ENCODE measurements around the gene FMNL2.
A peak's percentile ranks its signal among the peaks of the same experiment; 100 is the strongest.
"Not testable (repeated sequence)": the region's sequence is repeated elsewhere in the genome, so short reads cannot be mapped to it uniquely, and the experiment has no call there.

Gene FMNL2

DNA sequence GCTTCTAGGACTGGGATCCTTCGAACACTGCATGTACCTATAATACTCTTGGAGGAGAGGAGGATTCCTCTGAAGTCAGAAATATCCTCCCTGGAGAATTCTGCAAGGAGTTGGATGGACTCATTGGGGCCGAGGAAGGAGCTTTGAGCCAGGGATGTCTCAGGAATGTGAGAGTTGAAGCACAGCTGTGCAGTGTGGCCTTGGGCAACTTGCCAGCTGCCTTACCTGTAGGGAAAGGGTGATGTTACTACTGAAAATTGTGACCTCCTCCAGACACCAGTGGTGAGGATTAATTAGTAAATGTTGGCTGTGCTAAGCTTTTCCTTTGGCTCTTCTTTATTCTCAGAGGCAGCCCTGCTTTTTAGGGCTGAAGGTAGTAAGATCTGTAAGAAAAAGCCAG is 41.4 kb downstream of the FMNL2 start:
- no peak for DNase-seq (ENCODE audit: low read depth)

DNA sequence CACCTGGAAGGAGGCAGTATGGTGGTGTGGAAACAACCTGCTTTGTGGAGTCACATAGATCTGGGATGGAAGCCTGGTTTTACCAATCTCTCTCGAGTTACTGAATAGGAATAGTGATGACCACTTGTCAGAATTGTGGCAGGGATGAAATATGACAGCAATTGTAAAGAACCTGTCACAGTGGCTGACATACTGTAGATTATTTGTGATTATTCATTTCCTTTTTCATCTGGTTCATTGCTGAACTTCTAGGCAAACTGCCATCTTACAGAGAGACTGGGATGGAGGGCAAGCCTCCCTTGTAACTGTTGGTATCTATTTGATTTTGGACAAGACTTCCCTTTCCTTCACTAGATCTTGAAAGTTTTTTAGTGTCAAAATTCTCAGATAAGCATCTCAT is 42.0 kb downstream of the FMNL2 start:
- peak; percentile 31 for DNase-seq (ENCODE audit: low read depth)

DNA sequence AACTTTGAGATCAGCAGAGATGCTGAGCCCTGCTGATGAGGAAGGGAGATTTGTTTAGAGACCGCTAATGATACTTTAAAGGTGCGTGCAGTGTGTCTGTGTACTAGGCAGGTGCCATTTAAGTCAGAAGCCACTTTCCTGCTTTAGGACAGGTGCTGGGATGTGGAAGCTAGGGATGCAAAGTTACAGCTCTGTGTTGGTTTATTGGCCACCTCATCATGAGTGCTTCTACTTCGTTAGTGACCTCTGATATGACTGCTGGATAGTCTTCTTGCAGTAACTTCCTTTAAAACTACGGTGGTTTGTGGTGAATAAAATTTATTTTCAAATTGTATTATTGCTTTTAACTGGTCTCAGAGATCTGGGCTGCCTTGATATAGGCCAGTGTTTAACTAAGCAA is 44.1 kb downstream of the FMNL2 start:
- DNase-seq (ENCODE audit: low read depth): no peak

DNA sequence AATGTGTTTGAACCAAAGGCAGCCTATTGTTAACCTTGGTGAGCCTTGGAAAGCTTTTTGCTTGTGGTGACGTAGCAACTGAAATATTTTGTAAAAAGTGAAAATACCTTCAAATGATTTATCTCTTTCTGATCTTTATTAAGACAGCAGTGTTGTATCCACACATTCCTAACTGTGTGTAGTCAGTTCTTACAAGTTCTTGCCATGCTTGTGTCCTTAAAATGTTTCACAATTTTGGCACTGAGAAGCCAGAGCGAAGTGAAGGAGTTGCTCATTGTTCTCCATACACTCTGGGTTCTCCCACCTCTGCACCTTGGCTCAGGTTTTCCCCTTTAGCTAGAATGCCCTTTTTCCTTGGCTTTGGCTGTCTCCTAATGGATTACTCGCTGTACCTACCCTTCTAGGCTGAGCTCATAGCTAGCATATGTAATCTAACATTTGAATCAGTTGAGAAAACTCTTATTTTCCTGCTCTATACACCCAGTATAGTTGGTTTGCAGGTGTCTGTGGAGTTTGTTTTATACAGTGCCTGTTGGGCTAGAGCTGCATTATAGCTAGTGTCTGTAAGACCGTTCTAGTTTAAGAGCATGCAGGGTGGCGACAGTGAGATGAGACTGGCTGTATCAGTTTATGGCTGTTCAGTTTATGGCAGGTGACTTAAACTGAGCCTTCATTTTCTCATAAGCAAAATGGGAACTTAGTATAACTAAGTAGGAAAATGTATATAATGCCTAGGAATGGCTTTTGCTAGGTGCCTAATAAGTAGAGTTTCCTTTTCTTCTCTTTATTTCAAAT is 45.5 kb downstream of the FMNL2 start:
- peak; percentile 16 for DNase-seq (ENCODE audit: low read depth)

DNA sequence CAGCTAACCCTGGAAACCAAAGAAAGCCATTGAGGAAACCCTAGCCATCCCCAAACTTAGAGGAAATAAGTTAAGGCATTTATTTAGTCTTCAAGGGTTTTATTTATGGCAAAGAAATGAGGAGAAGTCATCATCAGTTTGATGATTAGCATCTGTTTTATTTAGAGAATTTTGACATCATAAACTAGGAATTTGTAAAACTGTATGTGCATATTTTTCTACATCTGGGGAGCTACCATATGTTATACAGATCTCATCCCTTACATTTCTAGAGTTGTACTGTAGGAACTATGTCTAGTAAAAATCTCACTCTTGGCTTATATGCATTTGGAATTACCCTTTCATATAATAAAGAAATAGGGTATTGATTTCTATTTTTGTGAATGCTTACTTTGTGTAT is 48.7 kb downstream of the FMNL2 start:
- peak; percentile 67 for DNase-seq (ENCODE audit: low read depth)

DNA sequence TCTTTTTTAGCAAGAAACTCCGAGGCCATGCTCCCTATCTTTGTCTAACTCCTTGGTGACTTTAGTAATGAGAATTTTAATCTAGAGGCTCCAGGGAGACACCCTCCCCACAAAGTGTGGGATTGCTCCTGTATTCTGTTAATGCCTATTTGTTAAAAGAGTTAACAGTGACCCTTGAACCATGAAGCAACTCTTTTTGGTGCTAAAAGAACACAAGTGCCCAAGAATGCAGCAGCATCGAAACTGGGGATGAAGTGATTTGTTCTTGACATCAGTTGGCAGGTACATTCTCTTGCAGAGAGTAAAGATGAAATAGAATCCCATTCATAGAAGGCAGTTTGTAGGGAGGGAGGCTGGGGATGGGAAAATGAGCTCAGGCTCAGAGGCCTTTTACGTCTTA is 50.0 kb downstream of the FMNL2 start:
- no peak for DNase-seq (ENCODE audit: low read depth)

DNA sequence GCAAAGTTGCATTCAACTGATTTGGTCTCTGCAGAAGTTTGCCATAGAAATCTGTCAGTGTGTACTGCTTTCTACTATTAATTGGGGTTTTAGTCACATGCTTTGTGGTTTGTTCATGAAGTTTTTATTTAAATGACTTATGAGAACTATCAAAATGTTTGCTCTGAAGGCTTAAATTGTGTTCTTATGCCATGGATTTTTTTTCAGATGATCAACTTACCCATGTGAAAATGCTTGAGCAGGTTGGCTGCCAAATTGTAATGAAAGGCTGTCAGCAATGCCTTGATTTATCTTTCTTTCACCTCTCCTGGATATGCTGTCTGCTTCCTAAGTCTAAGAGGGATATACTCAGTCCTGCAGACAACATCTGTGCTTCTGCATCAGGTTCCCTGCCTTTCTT is 50.7 kb downstream of the FMNL2 start:
- DNase-seq (ENCODE audit: low read depth): peak; percentile 36

DNA sequence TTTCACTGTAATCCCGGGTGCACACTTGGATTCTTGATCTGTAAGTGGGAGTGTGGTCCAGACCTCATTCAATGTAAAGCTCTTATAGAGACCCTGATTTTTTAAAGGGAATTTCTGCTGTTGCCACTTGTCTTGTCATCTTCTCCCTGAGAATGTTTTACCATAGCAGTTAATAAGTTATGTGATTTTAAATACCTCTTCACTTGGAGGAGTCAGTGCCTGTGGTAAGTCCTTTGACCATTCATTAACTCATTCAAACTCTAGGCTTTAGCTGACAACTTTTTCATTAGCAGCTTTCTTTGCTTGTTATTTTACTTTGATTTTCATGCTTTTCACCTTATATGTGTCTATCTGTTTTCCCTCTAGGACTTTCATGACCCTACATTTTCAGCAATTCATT is 51.3 kb downstream of the FMNL2 start:
- no peak for DNase-seq (ENCODE audit: low read depth)

DNA sequence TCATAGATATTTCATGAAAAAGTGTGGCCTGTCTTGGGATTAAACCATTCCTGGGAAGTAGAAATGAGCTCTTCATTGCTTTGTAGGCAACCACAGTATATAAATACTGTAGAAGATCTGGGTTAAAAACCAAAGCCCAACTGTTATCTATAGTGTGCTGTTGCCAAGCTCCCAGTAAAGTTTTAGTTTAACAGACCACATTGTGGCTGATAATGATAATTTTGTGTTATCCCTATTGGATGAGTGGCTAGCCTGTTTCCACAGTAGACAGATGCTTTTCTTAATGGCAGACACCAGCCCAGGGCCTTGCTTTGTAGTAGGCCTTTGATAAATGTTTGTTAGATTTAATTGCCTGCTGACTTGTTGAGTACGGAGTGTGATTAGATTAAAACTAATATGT is 52.1 kb downstream of the FMNL2 start:
- DNase-seq (ENCODE audit: low read depth): no peak

DNA sequence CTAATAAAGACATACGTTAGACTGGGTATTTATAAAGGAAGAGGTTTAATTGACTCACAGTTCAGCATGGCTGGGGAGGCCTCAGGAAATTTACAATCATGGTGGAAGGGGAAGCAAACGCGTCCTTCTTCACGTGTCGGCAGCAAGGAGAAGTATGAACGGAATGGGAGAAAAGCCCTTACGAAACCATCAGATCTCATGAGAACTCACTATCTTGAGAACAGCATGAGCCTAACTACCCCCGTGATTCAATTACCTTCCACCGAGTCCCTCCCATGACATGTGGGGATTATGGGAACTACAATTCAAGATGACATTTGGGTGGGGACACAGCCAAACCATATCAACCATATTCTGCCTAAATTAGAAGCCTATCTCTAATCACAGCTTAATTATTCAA is 53.3 kb downstream of the FMNL2 start:
- not testable (repeated sequence) for DNase-seq (ENCODE audit: low read depth)

DNA sequence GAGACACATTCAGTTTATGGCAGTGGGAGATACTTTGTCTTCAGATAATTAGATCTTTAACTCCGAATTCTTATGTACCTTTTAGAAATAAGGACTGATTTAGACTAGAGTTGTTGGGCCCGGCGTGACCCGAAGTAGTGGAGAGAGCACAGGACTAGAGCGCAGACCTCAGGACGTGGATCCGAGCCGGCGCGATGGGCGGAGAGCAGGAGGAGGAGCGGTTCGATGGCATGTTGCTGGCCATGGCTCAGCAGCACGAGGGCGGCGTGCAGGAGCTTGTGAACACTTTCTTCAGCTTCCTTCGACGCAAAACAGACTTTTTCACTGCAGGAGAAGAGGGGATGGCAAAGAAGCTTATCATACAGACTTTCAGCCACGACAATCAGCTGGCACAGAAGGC is 54.5 kb downstream of the FMNL2 start:
- no peak for DNase-seq (ENCODE audit: low read depth)

DNA sequence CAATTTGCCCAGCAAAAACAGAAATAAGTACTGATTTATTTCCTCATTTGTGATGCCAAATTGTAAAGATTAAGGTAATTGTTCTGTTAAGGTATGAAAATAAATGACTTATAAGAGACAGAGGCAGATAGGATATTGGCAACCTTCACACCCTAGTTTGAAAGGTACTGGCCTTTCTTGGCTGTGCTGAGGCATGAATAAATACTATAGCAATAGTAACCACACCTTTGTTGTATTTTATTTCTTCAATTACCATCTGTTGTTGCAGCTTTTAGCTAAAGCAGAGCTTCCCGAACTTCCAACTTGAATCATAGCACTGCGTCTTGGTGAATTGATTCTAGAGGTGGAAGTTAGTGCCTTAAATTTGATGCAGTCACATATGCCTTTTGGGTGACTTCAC is 55.9 kb downstream of the FMNL2 start:
- DNase-seq (ENCODE audit: low read depth): no peak

DNA sequence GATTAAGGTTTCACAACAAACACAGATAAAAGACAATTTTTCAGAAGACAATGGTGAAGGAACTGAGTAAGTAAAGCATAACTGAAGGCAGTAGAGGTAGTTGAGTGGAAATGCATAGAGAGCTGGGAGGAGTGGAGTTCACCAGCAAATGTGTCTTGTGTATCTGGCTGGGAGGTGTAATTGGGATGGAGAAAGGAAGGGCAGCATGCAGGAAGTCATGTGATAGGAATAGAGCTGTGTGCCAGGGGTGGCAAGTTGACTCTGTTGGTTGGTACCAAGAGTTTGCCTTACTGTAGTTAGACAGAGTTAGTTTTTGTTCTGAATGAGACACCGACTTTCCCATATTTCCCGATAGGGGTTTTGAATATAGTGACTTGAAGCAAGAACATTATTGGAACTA is 56.3 kb downstream of the FMNL2 start:
- DNase-seq (ENCODE audit: low read depth): no peak

DNA sequence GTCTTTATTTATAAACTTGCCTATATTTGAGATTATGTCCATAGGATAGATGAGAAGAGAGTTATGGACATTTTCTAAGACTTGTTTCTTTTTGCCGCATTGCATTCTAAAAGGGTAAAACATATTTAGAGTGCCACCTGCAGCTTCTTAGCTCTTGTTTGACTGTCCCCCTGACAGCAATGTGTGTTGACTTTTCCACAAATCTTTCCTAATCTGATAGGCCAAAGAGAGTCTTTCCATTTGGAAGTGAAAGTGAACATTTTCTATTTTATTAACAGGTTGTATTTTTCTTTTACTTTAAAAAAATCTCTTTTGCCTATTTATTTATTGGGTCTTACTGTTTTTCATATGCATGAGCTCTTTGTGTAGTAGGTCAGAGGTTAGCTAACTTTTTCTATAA is 58.4 kb downstream of the FMNL2 start:
- DNase-seq (ENCODE audit: low read depth): no peak

DNA sequence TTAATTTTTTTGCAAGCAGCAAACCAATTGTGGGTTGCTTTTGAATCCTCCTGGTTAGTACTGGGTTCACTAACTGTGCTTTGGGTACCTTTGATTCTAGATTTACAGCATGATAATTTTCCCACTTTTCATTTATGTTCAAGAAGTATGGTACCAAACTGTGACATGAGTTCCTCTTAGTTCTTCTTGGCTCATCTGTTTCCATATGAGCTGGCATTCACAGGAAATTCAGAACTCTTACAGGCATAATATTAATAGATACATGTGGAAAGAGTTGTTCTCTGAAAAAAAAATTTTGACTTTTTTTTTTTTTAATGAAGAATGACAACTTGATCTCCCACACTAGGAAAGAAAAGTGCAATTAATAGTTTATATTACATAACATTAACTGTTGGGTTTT is 59.4 kb downstream of the FMNL2 start:
- DNase-seq (ENCODE audit: low read depth): no peak

DNA sequence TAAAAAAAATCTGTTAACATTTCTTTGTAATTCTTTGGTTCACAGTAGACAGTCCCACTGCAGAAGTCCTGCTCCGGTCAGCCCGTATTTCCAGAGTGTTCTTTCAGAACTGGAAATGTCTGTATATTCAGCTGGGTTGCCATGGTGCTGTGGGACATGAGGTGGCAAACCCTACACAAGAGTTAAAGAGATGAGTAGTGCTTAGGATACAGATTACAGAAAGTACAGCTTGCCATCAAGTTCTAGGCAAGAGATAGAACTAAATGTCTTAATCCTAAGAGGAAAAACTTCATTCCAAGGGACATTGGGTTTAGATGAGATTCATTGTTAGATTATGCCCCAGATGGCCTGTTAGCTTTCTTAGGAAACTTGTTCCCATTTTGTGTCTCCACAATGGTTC is 60.1 kb downstream of the FMNL2 start:
- peak; percentile 47 for DNase-seq (ENCODE audit: low read depth)

DNA sequence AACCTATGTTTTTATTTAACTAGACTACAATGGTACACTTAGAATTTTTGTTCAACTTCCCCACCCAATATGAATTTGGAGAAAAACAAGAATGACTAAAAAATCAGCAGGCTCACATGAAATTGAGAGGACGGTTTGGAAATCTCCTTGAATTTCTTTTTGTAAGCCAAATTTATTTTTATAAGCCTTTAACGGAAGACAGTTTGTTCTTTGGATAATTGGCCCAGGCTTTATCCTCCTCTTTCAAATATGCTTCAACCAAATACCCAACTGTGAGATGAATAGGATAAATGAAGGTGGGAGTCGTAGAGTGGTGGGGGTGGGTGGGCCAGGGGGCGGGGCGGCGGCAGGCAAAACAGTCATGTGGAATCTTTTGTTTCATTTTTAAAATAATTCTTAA is 60.6 kb downstream of the FMNL2 start:
- no peak for DNase-seq (ENCODE audit: low read depth)

DNA sequence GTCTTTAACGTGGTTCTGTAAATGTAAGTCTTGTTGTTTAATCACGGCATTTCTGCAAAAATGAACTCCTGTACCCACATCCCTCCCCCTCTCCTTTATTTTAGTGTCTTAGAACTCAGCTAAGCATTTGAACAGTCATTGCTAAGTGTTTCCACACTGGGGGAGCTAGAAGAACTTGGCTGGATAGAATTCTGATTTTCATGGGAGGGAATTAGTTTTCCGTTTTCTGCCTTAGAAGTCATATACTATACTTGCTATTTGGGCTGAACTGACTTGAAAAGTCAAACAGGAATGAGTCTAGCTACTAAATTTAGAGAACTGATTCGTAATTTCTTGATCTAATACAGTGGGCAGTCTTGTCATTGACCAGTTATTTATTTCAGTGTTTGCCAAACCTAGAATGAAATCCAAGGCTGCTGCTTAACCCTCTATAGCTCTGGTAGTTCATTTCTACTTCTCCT is 61.1 kb downstream of the FMNL2 start:
- peak; percentile 46 for DNase-seq (ENCODE audit: low read depth)

DNA sequence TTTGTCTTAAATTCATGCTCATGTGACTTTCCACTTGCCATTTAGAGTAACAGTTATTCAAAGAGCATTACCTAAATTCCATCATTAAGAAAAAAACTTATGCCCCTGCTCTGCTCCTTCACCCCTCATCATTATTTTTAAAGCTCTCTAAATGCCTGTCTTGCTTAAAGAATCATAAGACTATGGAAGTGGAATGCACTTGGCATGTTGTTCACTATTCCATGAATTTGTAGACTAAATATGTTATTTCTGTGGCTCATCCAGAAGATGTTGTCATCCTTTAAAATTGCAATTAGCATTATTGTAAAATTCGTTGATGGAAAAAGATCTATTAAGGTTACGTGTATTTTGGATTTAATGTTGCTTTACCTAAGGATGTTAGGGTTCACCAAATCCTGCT is 61.8 kb downstream of the FMNL2 start:
- peak; percentile 68 for DNase-seq (ENCODE audit: low read depth)

DNA sequence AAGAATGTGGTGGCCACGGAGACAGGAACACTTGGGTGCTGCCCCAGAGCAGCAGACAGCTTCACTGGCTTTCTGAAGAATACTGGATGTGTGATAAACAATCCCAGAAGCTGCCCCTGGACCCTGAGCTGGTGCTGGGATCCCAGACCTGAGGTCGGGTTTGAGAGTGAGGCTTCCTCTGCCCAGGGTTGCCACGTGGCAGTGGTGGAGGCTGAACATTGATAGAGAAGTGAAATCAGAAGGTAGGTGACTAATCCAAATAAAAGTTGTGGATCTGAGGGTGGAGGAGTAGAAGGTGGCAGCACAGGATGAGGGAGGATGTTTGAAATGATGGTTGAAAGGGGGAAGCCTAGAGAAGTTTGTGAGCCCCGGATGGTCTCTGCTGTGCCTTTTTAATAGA is 64.0 kb downstream of the FMNL2 start:
- DNase-seq (ENCODE audit: low read depth): no peak

DNA sequence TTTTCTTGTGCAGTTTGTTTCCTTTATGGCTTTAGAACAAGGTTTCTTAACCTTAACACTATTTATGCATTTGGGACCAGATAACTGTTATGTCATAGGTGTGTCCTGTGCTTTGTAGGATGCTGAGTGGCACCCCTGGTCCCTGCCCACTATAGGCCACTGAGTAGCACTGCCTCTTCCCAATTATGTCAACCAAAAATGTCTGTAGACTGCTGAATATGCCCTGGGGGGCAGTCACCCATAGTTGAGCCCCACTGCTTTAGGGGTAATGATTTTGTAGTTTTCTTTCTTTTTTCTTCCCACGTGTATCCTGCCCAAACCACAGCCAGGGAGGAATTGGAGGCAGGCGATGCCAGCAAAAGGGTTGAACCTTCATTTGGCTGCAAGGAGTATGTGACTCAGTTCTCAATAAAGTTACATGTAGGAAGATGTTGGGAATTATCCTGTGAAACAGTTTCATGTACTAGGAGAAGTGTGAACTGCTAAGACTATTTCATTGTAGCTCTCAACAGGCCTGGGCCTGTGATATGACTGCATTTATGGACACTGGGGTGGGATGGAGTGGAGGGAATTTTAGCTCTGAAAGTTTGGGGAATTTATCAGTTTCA is 65.7 kb downstream of the FMNL2 start:
- peak; percentile 59 for DNase-seq (ENCODE audit: low read depth)

DNA sequence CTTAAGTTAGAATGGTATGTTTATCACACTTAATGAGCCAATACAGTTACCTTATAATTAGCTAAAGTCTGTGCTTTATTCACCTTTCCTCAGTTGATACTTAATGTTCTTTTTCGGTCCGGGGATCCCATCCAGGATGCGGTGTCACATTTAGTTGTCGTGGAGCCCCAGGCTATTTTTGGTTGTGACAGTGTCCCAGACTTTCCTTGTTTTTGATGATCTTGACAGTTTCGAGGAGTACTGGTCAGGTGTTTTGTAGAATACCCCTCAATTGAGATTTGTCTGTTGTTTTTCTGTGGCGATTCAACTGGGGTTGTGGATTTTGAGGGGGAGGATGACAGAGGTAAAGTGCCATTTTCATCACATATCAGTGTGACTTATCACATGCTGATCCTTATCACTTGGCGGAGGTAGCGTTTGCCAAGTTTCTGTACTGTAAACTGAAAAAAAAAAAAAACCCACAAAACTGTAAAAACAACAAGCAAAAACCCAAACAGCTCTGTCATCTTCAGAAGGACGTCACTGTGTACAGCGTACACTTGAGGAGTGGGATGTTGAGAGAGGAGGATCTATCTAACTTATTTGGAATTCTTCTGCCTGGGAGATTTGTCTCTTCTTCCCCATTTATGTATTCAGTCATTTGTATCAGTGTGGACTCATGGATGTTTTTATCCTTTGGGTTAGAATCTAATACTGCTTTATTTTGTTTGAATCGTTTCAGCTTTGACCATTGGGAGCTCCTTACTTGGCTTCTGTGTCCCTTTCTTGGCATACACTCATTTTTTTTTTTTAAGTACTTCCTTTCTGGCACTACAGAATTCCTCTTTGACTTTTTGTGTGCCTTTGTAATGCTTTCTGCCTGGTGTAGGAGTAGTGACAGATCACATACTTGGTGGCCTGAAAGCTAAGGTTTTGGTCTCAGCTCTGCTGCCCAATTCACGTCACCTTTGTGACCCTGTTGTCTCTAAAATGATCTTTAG is 68.1 kb downstream of the FMNL2 start:
- DNase-seq (ENCODE audit: low read depth): no peak

Data from EH (cell line).